IMR-90 (cell line): ENCODE measurements around the gene ZBED4. TPM values are rescaled to one million over a fixed set of nuclear protein-coding genes. Genes with fewer than 3 reads are reported as not detected.

Experiments
- ATAC-seq: fragments of 200-7000 bp; cut with Tn5 transposase; 2 replicates; pipeline ENCODE4 v1.9.1; 2020; ENCODE audit warnings: low read depth, mild to moderate bottlenecking, moderate library complexity
- BruUV-seq: library from RNA; stranded (reverse); fragments of 400-500 nt; replicated peaks from 2 replicates; lab custom pipeline; 2021; lab: Mats Ljungman, UMichigan
- CTCF ChIA-PET: fragments of 300-600 bp; formaldehyde crosslinking; extraction: SDS; loops from one replicate; lab custom pipeline; 2021; ENCODE audit warnings: antibody characterized with exemption; lab: Yijun Ruan, JAX
- POLR2A ChIA-PET: fragments of 300-600 bp; sonication (Branson Sonifier 250); formaldehyde crosslinking; loops from one replicate; lab custom pipeline; 2022; ENCODE audit warnings: antibody characterized with exemption; ENCODE audit not compliant: unreplicated experiment; lab: Charles Lee
- DNase-seq: peaks from one replicate; pipeline ENCODE4 v3.0.0; 2013
- H2AFZ ChIP-seq: replicated peaks from 2 replicates; pipeline ENCODE3; 2013; ENCODE audit warnings: low read length, mild to moderate bottlenecking; ENCODE audit not compliant: poor library complexity
- H2AK5ac ChIP-seq: 2 replicates; pipeline ENCODE4 v1.6.1; 2013; ENCODE audit warnings: low read depth, low read length, inconsistent platforms
- H2AK9ac ChIP-seq: replicated peaks from 2 replicates; pipeline ENCODE3; 2013; ENCODE audit warnings: mild to moderate bottlenecking, low read depth, low read length, moderate library complexity; ENCODE audit not compliant: poor library complexity
- H2BK120ac ChIP-seq: 2 replicates; pipeline ENCODE4 v1.6.1; 2013; ENCODE audit warnings: low read depth, low read length, inconsistent platforms
- H2BK15ac ChIP-seq: 3 replicates; pipeline ENCODE4 v1.6.1; 2013; ENCODE audit warnings: low read depth, low read length, inconsistent platforms
- H2BK20ac ChIP-seq: 2 replicates; pipeline ENCODE4 v1.6.1; 2013; ENCODE audit warnings: low read depth, mild to moderate bottlenecking, inconsistent platforms, low read length, moderate library complexity
- H2BK5ac ChIP-seq: 2 replicates; pipeline ENCODE4 v1.6.1; 2013; ENCODE audit warnings: mild to moderate bottlenecking, low read depth, low read length, inconsistent platforms; ENCODE audit not compliant: poor library complexity, severe bottlenecking
- H3K14ac ChIP-seq: replicated peaks from 2 replicates; pipeline ENCODE4 v1.6.1; 2013; ENCODE audit warnings: low read depth, low read length, inconsistent platforms
- H3K18ac ChIP-seq: 2 replicates; pipeline ENCODE4 v1.6.1; 2013; ENCODE audit warnings: low read depth, low read length, control low read depth
- H3K23ac ChIP-seq: 2 replicates; pipeline ENCODE4 v1.6.1; 2013; ENCODE audit warnings: low read depth, low read length, inconsistent platforms
- H3K27ac ChIP-seq: 2 replicates; pipeline ENCODE4 v1.5.1; 2013; ENCODE audit warnings: mild to moderate bottlenecking, control low read depth, low read length; ENCODE audit not compliant: insufficient read depth
- H3K27me3 ChIP-seq: 2 replicates; pipeline ENCODE4 v1.6.1; 2013; ENCODE audit warnings: low read length; ENCODE audit not compliant: control insufficient read depth, insufficient read depth
- H3K36me3 ChIP-seq: 2 replicates; pipeline ENCODE4 v1.6.1; 2013; ENCODE audit warnings: low read length, mixed read lengths; ENCODE audit not compliant: control insufficient read depth, insufficient read depth
- H3K4ac ChIP-seq: 2 replicates; pipeline ENCODE4 v1.6.1; 2013; ENCODE audit warnings: low read depth, low read length, inconsistent platforms
- H3K4me1 ChIP-seq: 2 replicates; pipeline ENCODE4 v1.6.1; 2013; ENCODE audit warnings: low read length, mixed read lengths; ENCODE audit not compliant: control insufficient read depth, insufficient read depth
- H3K4me2 ChIP-seq: 2 replicates; pipeline ENCODE4 v1.6.1; 2013; ENCODE audit warnings: low read depth, mild to moderate bottlenecking, control low read depth, low read length, moderate library complexity
- H3K4me3 ChIP-seq: 2 replicates; pipeline ENCODE4 v1.5.1; 2013; ENCODE audit warnings: low read depth, mild to moderate bottlenecking, control low read depth, low read length, moderate library complexity; ENCODE audit not compliant: insufficient read depth
- H3K56ac ChIP-seq: 2 replicates; pipeline ENCODE4 v1.6.1; 2013; ENCODE audit warnings: low read length, inconsistent platforms; ENCODE audit not compliant: insufficient read depth; ENCODE audit errors: extremely low read depth
- H3K79me1 ChIP-seq, 2 experiments: 2 replicates each; pipeline ENCODE4 v1.6.1; 2013; ENCODE audit warnings: low read length in 2 of 2, inconsistent platforms in 1 of 2, low read depth in 1 of 2
- H3K9ac ChIP-seq: 2 replicates; pipeline ENCODE4 v1.6.1; 2013; ENCODE audit warnings: low read depth, low read length, control low read depth
- H3K9me1 ChIP-seq: 2 replicates; pipeline ENCODE4 v1.6.1; 2013; ENCODE audit warnings: low read length, inconsistent platforms; ENCODE audit not compliant: insufficient read depth
- H3K9me3 ChIP-seq: 2 replicates; pipeline ENCODE4 v1.6.1; 2013; ENCODE audit warnings: low read length; ENCODE audit not compliant: control insufficient read depth, insufficient read depth
- H4K20me1 ChIP-seq: 2 replicates; pipeline ENCODE4 v1.6.1; 2013; ENCODE audit warnings: low read length, inconsistent platforms; ENCODE audit not compliant: insufficient read depth
- H4K5ac ChIP-seq: 2 replicates; pipeline ENCODE4 v1.6.1; 2013; ENCODE audit warnings: mild to moderate bottlenecking, low read depth, low read length, control low read depth
- H4K8ac ChIP-seq, 2 experiments: 2 replicates each; pipeline ENCODE4 v1.6.1; 2013; ENCODE audit warnings: low read depth in 2 of 2, low read length in 2 of 2, control low read depth in 1 of 2, inconsistent platforms in 1 of 2
- H4K91ac ChIP-seq: 2 replicates; pipeline ENCODE4 v1.6.1; 2013; ENCODE audit warnings: low read depth, low read length, inconsistent platforms; ENCODE audit not compliant: insufficient read depth
- BHLHE40 ChIP-seq: fragments of 150-350 bp; IDR thresholded peaks from 2 replicates; pipeline ENCODE4 v1.6.1; 2016; ENCODE audit warnings: mild to moderate bottlenecking, low read depth, low read length
- MAZ ChIP-seq: IDR thresholded peaks from 2 replicates; pipeline ENCODE4 v1.6.1; 2012; ENCODE audit warnings: low read depth, mild to moderate bottlenecking, low read length, improper control_type of control experiment, moderate library complexity, borderline replicate concordance
- WGBS, 2 experiments: methylation state at CpG; one replicate each; pipeline versions ENCODE4 v1.1.5 to v1.1.7; 2013; ENCODE audit warnings: missing lambda C conversion rate in 2 of 2; ENCODE audit not compliant: insufficient read length in 1 of 2; ENCODE audit errors: extremely low coverage in 2 of 2; 5-methylcytosine and 5-hydroxymethylcytosine counted together
- dilution Hi-C: fragments of 300-500 bp; cut with HindIII; formaldehyde crosslinking; loops from one replicate; pipeline ENCODE4 v1.14.3; 2018; ENCODE audit warnings: low sequenced_read_pairs; ENCODE audit not compliant: unreplicated experiment
- in situ Hi-C: fragments of 300-500 bp; cut with MboI; formaldehyde crosslinking; loops from 3 replicates; pipeline ENCODE4 v1.14.3; 2019; ENCODE audit warnings: low sequenced_read_pairs, inconsistent platforms, mixed read lengths
- intact Hi-C: fragments of 100-400 bp; cut with micrococcal nuclease; formaldehyde crosslinking; loops from 2 replicates; pipeline ENCODE4 v1.10.0; 2022
- polyA plus RNA-seq, 3 experiments: library from polyadenylated mRNA; depleted of rRNA; stranded (reverse); fragments of >200 nt; gene quantifications; 2 replicates each; pipeline ENCODE4 v1.2.3, GENCODE V29; 2012; ENCODE audit warnings: low replicate concordance in 1 of 3
- total RNA-seq: library from RNA; depleted of rRNA; stranded (reverse); fragments of >200 nt; gene quantifications from 2 replicates; pipeline ENCODE4 v1.2.3, GENCODE V29; 2012

ZBED4 gene
- total and polyA plus RNA-seq, 2 of the 4 experiments (the other 2 are of a cell fraction), result 9.3 to 10.5 TPM

DNA sequence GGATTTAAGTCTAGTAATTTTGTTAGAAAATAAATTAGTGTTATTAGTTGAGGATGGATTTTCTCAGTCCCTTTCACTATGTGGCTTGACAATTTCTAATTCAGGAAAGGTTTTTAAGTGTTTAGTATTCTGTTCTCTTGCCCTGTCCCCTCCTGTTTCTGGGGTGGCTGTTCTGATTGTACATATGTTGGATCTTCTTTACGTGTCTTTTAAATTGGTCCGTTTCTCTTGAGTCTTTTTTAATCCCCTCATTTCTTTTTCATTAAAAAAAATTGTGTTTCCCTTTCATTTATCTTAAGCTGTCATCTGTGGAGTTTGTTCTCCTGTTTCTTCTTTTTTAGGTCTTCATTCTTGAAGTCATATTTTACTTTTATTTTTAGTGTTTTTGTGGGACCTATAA is 12.5 kb downstream of the ZBED4 start:
- H3K4me1 ChIP-seq, result no peaks in the 10 kb centered on the region
- H3K27me3 ChIP-seq, result no peaks in the 10 kb centered on the region
- H4K20me1 ChIP-seq, result peaks cover 68% of the 10 kb centered on the region
- no peak for ATAC-seq
- H3K23ac ChIP-seq, result no peak overlapping the region
- dilution Hi-C loops (no loop called here), in situ Hi-C loops (loop anchor here (10.0 kb wide), 1 partner anchor 49 kb away; the partner anchor contains the start of genes ALG12 and CRELD2), intact Hi-C loops (no loop called here)
- H3K56ac ChIP-seq, result no peak overlapping the region
- no CpG with 5 or more reads among the region's 2 CpGs for WGBS, 2 experiments
- H3K9ac ChIP-seq, result no peak overlapping the region
- H2BK15ac ChIP-seq, result no peak overlapping the region
- peaks cover 18% of the 10 kb centered on the region for H3K36me3 ChIP-seq
- H3K4ac ChIP-seq, result no peak overlapping the region
- H3K79me1 ChIP-seq, result peaks cover 24 to 65% of the 10 kb centered on the region in 2 experiments
- DNase-seq, result no peak
- no peak overlapping the region for H4K8ac ChIP-seq
- no peak overlapping the region for H2AFZ ChIP-seq
- no peak overlapping the region for H3K14ac ChIP-seq
- H3K9me3 ChIP-seq, result peaks cover 30% of the 10 kb centered on the region
- H2BK120ac ChIP-seq, result no peak overlapping the region
- H4K91ac ChIP-seq, result no peak overlapping the region
- CTCF ChIA-PET, result no interaction called here
- no peak overlapping the region for H2BK20ac ChIP-seq
- no peak overlapping the region for H3K18ac ChIP-seq
- no peak for TF ChIP-seq BHLHE40
- no peak for TF ChIP-seq MAZ
- H3K9me1 ChIP-seq, result peaks cover 8% of the 10 kb centered on the region; the same call in 1 of the 2 replicates
- H3K4me2 ChIP-seq, result no peak overlapping the region
- H2AK9ac ChIP-seq, result no peak overlapping the region
- H3K4me3 ChIP-seq, result no peak overlapping the region
- POLR2A ChIA-PET, result no interaction called here
- no peak overlapping the region for H2AK5ac ChIP-seq
- no TSS peak for BruUV-seq
- H2BK5ac ChIP-seq, result no peak overlapping the region
- H4K5ac ChIP-seq, result no peak overlapping the region
- H3K27ac ChIP-seq, result no peak overlapping the region
